Keratinocyte (primary cell): ENCODE results near the gene BDP1.

Experiments
- EZH2 ChIP-seq: IDR thresholded peaks from one replicate; pipeline ENCODE4 v1.6.1; 2012; ENCODE audit warnings: inconsistent platforms, mild to moderate bottlenecking, low read length, moderate library complexity
- TF ChIP-seq, protein P1 (sequence below), 3 experiments: IDR thresholded peaks in 1 of 3; conservative IDR thresholded peaks in 1 of 3; optimal IDR thresholded peaks in 1 of 3; 2 replicates in 2 of 3; 3 replicates in 1 of 3; pipeline versions ENCODE3 to v1.5.1; 2011; ENCODE audit warnings: low read length in 3 of 3, mild to moderate bottlenecking in 3 of 3, moderate library complexity in 2 of 3, control low read depth in 1 of 3, inconsistent platforms in 1 of 3; ENCODE audit not compliant: insufficient read depth in 2 of 3; ENCODE audit errors: extremely low read depth in 1 of 3

DNA sequence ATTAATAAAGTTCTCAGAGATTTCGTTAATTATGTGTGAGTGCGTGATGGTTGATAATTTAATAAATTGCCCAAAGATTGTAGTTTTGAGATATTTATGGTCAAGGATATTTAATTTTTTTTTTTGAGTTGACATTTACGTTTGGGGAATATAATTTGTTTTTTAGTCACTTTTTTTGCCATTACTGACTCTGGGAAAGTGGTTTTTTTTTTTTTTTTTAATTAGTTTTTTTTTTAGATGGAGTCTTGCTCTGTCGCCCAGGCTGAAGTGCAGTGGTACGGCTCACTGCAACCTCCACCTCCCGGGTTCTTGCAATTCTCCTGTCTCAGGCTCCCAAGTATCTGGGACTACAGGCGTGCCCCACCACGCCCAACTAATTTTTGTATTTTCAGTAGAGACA lies 1.7 kb downstream of the BDP1 start:
- TF ChIP-seq, protein P1, sequence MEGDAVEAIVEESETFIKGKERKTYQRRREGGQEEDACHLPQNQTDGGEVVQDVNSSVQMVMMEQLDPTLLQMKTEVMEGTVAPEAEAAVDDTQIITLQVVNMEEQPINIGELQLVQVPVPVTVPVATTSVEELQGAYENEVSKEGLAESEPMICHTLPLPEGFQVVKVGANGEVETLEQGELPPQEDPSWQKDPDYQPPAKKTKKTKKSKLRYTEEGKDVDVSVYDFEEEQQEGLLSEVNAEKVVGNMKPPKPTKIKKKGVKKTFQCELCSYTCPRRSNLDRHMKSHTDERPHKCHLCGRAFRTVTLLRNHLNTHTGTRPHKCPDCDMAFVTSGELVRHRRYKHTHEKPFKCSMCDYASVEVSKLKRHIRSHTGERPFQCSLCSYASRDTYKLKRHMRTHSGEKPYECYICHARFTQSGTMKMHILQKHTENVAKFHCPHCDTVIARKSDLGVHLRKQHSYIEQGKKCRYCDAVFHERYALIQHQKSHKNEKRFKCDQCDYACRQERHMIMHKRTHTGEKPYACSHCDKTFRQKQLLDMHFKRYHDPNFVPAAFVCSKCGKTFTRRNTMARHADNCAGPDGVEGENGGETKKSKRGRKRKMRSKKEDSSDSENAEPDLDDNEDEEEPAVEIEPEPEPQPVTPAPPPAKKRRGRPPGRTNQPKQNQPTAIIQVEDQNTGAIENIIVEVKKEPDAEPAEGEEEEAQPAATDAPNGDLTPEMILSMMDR (optimal IDR thresholded peaks at IDR 0.05 in 1 of 3, IDR thresholded peaks at IDR 0.05 in 1 of 3, conservative IDR thresholded peaks at IDR 0.05 in 1 of 3; ENCODE audit: extremely low read depth in 1 of 3, insufficient read depth in 2 of 3, low read length in 3 of 3), result no peak
- TF ChIP-seq EZH2, result no peak
